Activated naive CD8-positive, alpha-beta T cell treated with anti-CD3 and anti-CD28 coated beads, Interleukin-2, amount 10 ng/mL, durations not matched to agents 7 days and 5 days (primary cell): ENCODE results near the gene CACNG1. TPM values are rescaled to one million over a fixed set of nuclear protein-coding genes. Genes with fewer than 3 reads are reported as not detected.

Experiments
- ATAC-seq: fragments of 150-1000 bp; cut with Tn5 transposase; one replicate; pipeline ENCODE4 v1.10.0; 2021; ENCODE audit warnings: low read depth, moderate library complexity
- POLR2A ChIA-PET: fragments of 350-600 bp; sonication (Branson Sonifier 250); formaldehyde crosslinking; loops from one replicate; lab custom pipeline; 2021; ENCODE audit warnings: antibody characterized with exemption; lab: Charles Lee
- DNase-seq: peaks from one replicate; pipeline ENCODE4 v3.0.0; 2021
- H3K27ac Mint-ChIP-seq: one replicate; pipeline ENCODE4 v1.8.0; 2022; ENCODE audit warnings: mild to moderate bottlenecking, mixed read lengths
- H3K27me3 Mint-ChIP-seq: one replicate; pipeline ENCODE4 v1.8.0; 2022; ENCODE audit warnings: mild to moderate bottlenecking, moderate library complexity, mixed read lengths
- H3K36me3 Mint-ChIP-seq: one replicate; pipeline ENCODE4 v1.8.0; 2021; ENCODE audit warnings: mild to moderate bottlenecking, mixed read lengths
- H3K4me1 Mint-ChIP-seq: one replicate; pipeline ENCODE4 v1.8.0; 2021; ENCODE audit warnings: mixed read lengths
- H3K4me3 Mint-ChIP-seq: one replicate; pipeline ENCODE4 v1.8.0; 2022; ENCODE audit warnings: mild to moderate bottlenecking, moderate library complexity, mixed read lengths
- H3K9me3 Mint-ChIP-seq: one replicate; pipeline ENCODE4 v1.8.0; 2021; ENCODE audit warnings: mixed read lengths
- total RNA-seq, 2 experiments: library from RNA; stranded (reverse); gene quantifications; one replicate each; pipeline ENCODE4 v1.2.3, GENCODE V29; 2021

CACNG1 gene
- total RNA-seq, 2 experiments from 2014 or later, result not detected

GRCh38 chr17:67050471-67051154, 6.3 kb downstream of the CACNG1 start:
- no peak for ATAC-seq
- POLR2A ChIA-PET, result no interaction called here
- H3K4me3 Mint-ChIP-seq, result no peak overlapping the region
- DNase-seq, result no peak
- peaks cover 3% of the 10 kb centered on the region for H3K27me3 Mint-ChIP-seq
- peaks cover 10% of the 10 kb centered on the region for H3K9me3 Mint-ChIP-seq
- peaks cover 4% of the 10 kb centered on the region for H3K36me3 Mint-ChIP-seq
- H3K4me1 Mint-ChIP-seq, result no peaks in the 10 kb centered on the region
- no peak overlapping the region for H3K27ac Mint-ChIP-seq

GRCh38 chr17:67051155-67051538, 6.8 kb downstream of the CACNG1 start:
- POLR2A ChIA-PET, result no interaction called here
- peaks cover 10% of the 10 kb centered on the region for H3K9me3 Mint-ChIP-seq
- H3K4me1 Mint-ChIP-seq, result no peaks in the 10 kb centered on the region
- no peak overlapping the region for H3K27ac Mint-ChIP-seq
- H3K27me3 Mint-ChIP-seq, result peaks cover 3% of the 10 kb centered on the region
- H3K36me3 Mint-ChIP-seq, result peaks cover 4% of the 10 kb centered on the region
- DNase-seq, result no peak
- no peak overlapping the region for H3K4me3 Mint-ChIP-seq
- ATAC-seq, result no peak

GRCh38 chr17:67051837-67052236, 7.5 kb downstream of the CACNG1 start:
- H3K4me3 Mint-ChIP-seq, result no peak overlapping the region
- peaks cover 10% of the 10 kb centered on the region for H3K9me3 Mint-ChIP-seq
- ATAC-seq (no peak), DNase-seq (no peak)
- POLR2A ChIA-PET, result no interaction called here
- peaks cover 4% of the 10 kb centered on the region for H3K36me3 Mint-ChIP-seq
- H3K27me3 Mint-ChIP-seq, result peaks cover 3% of the 10 kb centered on the region
- H3K4me1 Mint-ChIP-seq, result no peaks in the 10 kb centered on the region
- no peak overlapping the region for H3K27ac Mint-ChIP-seq

- peaks cover 3% of the 10 kb centered on the region for H3K27me3 Mint-ChIP-seq
- no peak overlapping the region for H3K4me3 Mint-ChIP-seq
- DNase-seq (no peak), ATAC-seq (no peak)
- peaks cover 6% of the 10 kb centered on the region for H3K9me3 Mint-ChIP-seq
- peaks cover 4% of the 10 kb centered on the region for H3K36me3 Mint-ChIP-seq
- H3K27ac Mint-ChIP-seq, result no peak overlapping the region
- POLR2A ChIA-PET, result no interaction called here
- H3K4me1 Mint-ChIP-seq, result no peaks in the 10 kb centered on the region
Measured at GRCh38 chr17:67052720-67053437, 8.5 kb downstream of the CACNG1 start.

- no peaks in the 10 kb centered on the region for H3K4me1 Mint-ChIP-seq
- ATAC-seq (no peak), DNase-seq (no peak)
- no peak overlapping the region for H3K4me3 Mint-ChIP-seq
- peaks cover 2% of the 10 kb centered on the region for H3K27me3 Mint-ChIP-seq
- POLR2A ChIA-PET, result no interaction called here
- no peak overlapping the region for H3K27ac Mint-ChIP-seq
- peaks cover 4% of the 10 kb centered on the region for H3K36me3 Mint-ChIP-seq
- H3K9me3 Mint-ChIP-seq, result peaks cover 6% of the 10 kb centered on the region
Measured at GRCh38 chr17:67053438-67054000, 9.2 kb downstream of the CACNG1 start.

GRCh38 chr17:67054011-67054591, 9.7 kb downstream of the CACNG1 start:
- no peak for DNase-seq
- no peak for ATAC-seq
- H3K4me1 Mint-ChIP-seq, result no peaks in the 10 kb centered on the region
- no peaks in the 10 kb centered on the region for H3K27me3 Mint-ChIP-seq
- no peak overlapping the region for H3K4me3 Mint-ChIP-seq
- no peaks in the 10 kb centered on the region for H3K36me3 Mint-ChIP-seq
- H3K9me3 Mint-ChIP-seq, result peaks cover under 1% of the 10 kb centered on the region
- no peak overlapping the region for H3K27ac Mint-ChIP-seq
- POLR2A ChIA-PET, result no interaction called here

- ATAC-seq (no peak), DNase-seq (no peak)
- H3K4me1 Mint-ChIP-seq, result no peaks in the 10 kb centered on the region
- POLR2A ChIA-PET, result no interaction called here
- H3K9me3 Mint-ChIP-seq, result no peaks in the 10 kb centered on the region
- H3K4me3 Mint-ChIP-seq, result no peak overlapping the region
- H3K36me3 Mint-ChIP-seq, result no peaks in the 10 kb centered on the region
- no peak overlapping the region for H3K27ac Mint-ChIP-seq
- H3K27me3 Mint-ChIP-seq, result no peaks in the 10 kb centered on the region
Measured at GRCh38 chr17:67054608-67055007, 10.3 kb downstream of the CACNG1 start.

- DNase-seq, result no peak
- Mint-ChIP-seq H3K27me3 (no peaks in the 10 kb centered on the region), H3K36me3 (no peaks in the 10 kb centered on the region), H3K27ac (no peak overlapping the region), H3K9me3 (no peaks in the 10 kb centered on the region), H3K4me1 (no peaks in the 10 kb centered on the region), H3K4me3 (no peak overlapping the region)
- no peak for ATAC-seq
- POLR2A ChIA-PET, result no interaction called here
Measured at GRCh38 chr17:67055041-67055443, 10.7 kb downstream of the CACNG1 start.

GRCh38 chr17:67055811-67056745, 11.7 kb downstream of the CACNG1 start:
- no peaks in the 10 kb centered on the region for H3K4me1 Mint-ChIP-seq
- DNase-seq, result no peak
- no peaks in the 10 kb centered on the region for H3K9me3 Mint-ChIP-seq
- ATAC-seq, result no peak
- POLR2A ChIA-PET, result no interaction called here
- no peaks in the 10 kb centered on the region for H3K36me3 Mint-ChIP-seq
- no peak overlapping the region for H3K4me3 Mint-ChIP-seq
- no peak overlapping the region for H3K27ac Mint-ChIP-seq
- no peaks in the 10 kb centered on the region for H3K27me3 Mint-ChIP-seq

GRCh38 chr17:67056746-67057490, 12.6 kb downstream of the CACNG1 start:
- Mint-ChIP-seq H3K9me3 (no peaks in the 10 kb centered on the region), H3K27ac (no peak overlapping the region), H3K27me3 (no peaks in the 10 kb centered on the region), H3K36me3 (no peaks in the 10 kb centered on the region), H3K4me1 (no peaks in the 10 kb centered on the region), H3K4me3 (no peak overlapping the region)
- DNase-seq (no peak), ATAC-seq (no peak)
- POLR2A ChIA-PET, result no interaction called here

GRCh38 chr17:67058036-67058435, 13.7 kb downstream of the CACNG1 start:
- no peak for ATAC-seq
- no peak for DNase-seq

GRCh38 chr17:67059372-67059771, 15.0 kb downstream of the CACNG1 start:
- H3K9me3 Mint-ChIP-seq, result peaks cover 1% of the 10 kb centered on the region
- no peaks in the 10 kb centered on the region for H3K4me1 Mint-ChIP-seq
- no peaks in the 10 kb centered on the region for H3K36me3 Mint-ChIP-seq
- DNase-seq (no peak), ATAC-seq (no peak)
- no peaks in the 10 kb centered on the region for H3K27me3 Mint-ChIP-seq
- H3K4me3 Mint-ChIP-seq, result no peak overlapping the region
- no peak overlapping the region for H3K27ac Mint-ChIP-seq
- POLR2A ChIA-PET, result no interaction called here

More at GRCh38 chr17:67058036-67058435, 13.7 kb downstream of the CACNG1 start:
- POLR2A ChIA-PET, result no interaction called here
- no peak overlapping the region for H3K4me3 Mint-ChIP-seq
- H3K4me1 Mint-ChIP-seq, result no peaks in the 10 kb centered on the region
- H3K9me3 Mint-ChIP-seq, result peaks cover 1% of the 10 kb centered on the region
- no peaks in the 10 kb centered on the region for H3K36me3 Mint-ChIP-seq
- H3K27ac Mint-ChIP-seq, result no peak overlapping the region
- H3K27me3 Mint-ChIP-seq, result no peaks in the 10 kb centered on the region
